ENCODE measurements around the gene FOXJ3. TPM values are rescaled to one million over a fixed set of nuclear protein-coding genes. Genes with fewer than 3 reads are reported as not detected.

The FOXJ3 gene
- total and polyA plus RNA-seq, 2 of the 13 experiments (the other 11 are each of a cell fraction or from before 2014, with no cell fraction given) = 16.6 to 48.5 TPM

DNA sequence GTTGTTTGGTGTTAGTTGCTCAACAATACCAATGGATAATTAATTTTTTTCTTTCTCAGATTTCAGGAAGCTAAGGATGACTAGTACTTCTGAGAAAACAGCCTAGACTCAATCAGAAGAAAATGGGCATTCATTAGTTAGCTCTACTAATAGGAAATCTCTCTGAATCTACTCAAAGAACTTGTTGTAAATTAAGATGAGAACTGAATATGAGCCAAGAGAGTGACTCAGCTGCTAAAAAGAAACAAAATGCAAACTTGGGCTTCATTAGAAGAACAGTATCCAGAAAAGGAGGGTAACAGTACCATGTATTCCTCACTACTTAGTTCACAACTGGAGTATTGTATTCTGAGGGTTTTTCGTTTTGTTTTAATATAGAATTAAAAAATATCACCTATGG is 12.5 kb downstream of the FOXJ3 start:
- ChIA-PET POLR2A (no interaction called here), CTCF (ENCODE audit: low intra/inter-chr PET ratio, low total read pairs) (no interaction called here)
- H3K79me2 ChIP-seq (ENCODE audit: insufficient read depth, low read length) = peaks cover 95% of the 10 kb centered on the region
- no peak overlapping the region for H3K9ac ChIP-seq (ENCODE audit: insufficient read depth, low read depth, low read length)
- in situ Hi-C loops (cut with HindIII; ENCODE audit: extremely low pct_ligation_motif_present, low pct_unique_long_range_greater_than_20kb) = no loop called here
- H3K4me3 ChIP-seq (replicated peaks in 1 of 3; ENCODE audit: insufficient read depth in 1 of 3, low read depth in 2 of 3, low read length in 3 of 3) = no peak overlapping the region
- TF ChIP-seq ZNF496 (CRISPR knock-in tag; IDR thresholded peaks at IDR 0.05; ENCODE audit: insufficient replicate concordance) (no peak), NCOA1 (CRISPR knock-in tag; IDR thresholded peaks at IDR 0.05) (no peak), KLF6 (CRISPR knock-in tag; IDR thresholded peaks at IDR 0.05) (no peak), ETV5 (CRISPR knock-in tag; IDR thresholded peaks at IDR 0.05; ENCODE audit: borderline replicate concordance) (no peak), TBL1XR1 (IDR thresholded peaks at IDR 0.05; ENCODE audit: borderline replicate concordance, low read length, partially characterized antibody) (no peak), EHMT2 (IDR thresholded peaks at IDR 0.05; ENCODE audit: borderline replicate concordance, low read depth, low read length) (no peak)
- TF ChIP-seq, protein P1, sequence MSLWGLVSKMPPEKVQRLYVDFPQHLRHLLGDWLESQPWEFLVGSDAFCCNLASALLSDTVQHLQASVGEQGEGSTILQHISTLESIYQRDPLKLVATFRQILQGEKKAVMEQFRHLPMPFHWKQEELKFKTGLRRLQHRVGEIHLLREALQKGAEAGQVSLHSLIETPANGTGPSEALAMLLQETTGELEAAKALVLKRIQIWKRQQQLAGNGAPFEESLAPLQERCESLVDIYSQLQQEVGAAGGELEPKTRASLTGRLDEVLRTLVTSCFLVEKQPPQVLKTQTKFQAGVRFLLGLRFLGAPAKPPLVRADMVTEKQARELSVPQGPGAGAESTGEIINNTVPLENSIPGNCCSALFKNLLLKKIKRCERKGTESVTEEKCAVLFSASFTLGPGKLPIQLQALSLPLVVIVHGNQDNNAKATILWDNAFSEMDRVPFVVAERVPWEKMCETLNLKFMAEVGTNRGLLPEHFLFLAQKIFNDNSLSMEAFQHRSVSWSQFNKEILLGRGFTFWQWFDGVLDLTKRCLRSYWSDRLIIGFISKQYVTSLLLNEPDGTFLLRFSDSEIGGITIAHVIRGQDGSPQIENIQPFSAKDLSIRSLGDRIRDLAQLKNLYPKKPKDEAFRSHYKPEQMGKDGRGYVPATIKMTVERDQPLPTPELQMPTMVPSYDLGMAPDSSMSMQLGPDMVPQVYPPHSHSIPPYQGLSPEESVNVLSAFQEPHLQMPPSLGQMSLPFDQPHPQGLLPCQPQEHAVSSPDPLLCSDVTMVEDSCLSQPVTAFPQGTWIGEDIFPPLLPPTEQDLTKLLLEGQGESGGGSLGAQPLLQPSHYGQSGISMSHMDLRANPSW (CRISPR knock-in tag; IDR thresholded peaks at IDR 0.05; ENCODE audit: borderline replicate concordance) = no peak
- H3K9me3 ChIP-seq (ENCODE audit: low read length) = no peaks in the 10 kb centered on the region
- peaks cover 0 to 1% of the 10 kb centered on the region in 2 experiments; a peak in 3 of 5 replicates for H3K36me3 ChIP-seq (replicated peaks in 1 of 2; ENCODE audit: control insufficient read depth in 1 of 2, insufficient read depth in 2 of 2, low read length in 2 of 2)
- no peak for ATAC-seq
- no peak overlapping the region for H3K27ac ChIP-seq (ENCODE audit: extremely low read length, insufficient read depth, low read length)
- H4K20me1 ChIP-seq (ENCODE audit: insufficient read depth, low read length) = peaks cover 49% of the 10 kb centered on the region
- intact Hi-C loops (cut with micrococcal nuclease; ENCODE audit: unreplicated experiment) = no loop called here
- no peak for DNase-seq (ENCODE audit: low spot score)
- H3K4me2 ChIP-seq (ENCODE audit: low read depth, low read length) = no peak overlapping the region
- no peaks in the 10 kb centered on the region for H3K27me3 ChIP-seq (ENCODE audit: control insufficient read depth in 1 of 2, insufficient read depth in 2 of 2, low read length in 2 of 2)
- no TSS peak for BruUV-seq (replicated peaks)
- FAIRE-seq = no peak
- WGBS (ENCODE audit: low lambda C conversion rate) = 53% methylated on average over 1 of the region's 1 CpG
- H2AFZ ChIP-seq (ENCODE audit: low read length) = no peak overlapping the region
- peaks cover 88% of the 10 kb centered on the region for H3K4me1 ChIP-seq (ENCODE audit: insufficient read depth, low read length)
